Activated CD8-positive, alpha-beta memory T cell treated with anti-CD3 and anti-CD28 coated beads, Interleukin-2, amount 50 U/mL, for 1 hour (primary cell): ENCODE results near the gene APOBEC3G.

Experiments used
- DNase-seq: peaks from one replicate; pipeline ENCODE4 v3.0.0-alpha.2; 2020; ENCODE audit errors: extremely low read depth

APOBEC3G gene

GRCh38 chr22:39091126-39092081, 14.3 kb downstream of the APOBEC3G start:
- DNase-seq, result no peak

GRCh38 chr22:39092111-39092862, 15.2 kb downstream of the APOBEC3G start:
- DNase-seq, result no peak

GRCh38 chr22:39094717-39095389, 17.8 kb downstream of the APOBEC3G start:
- DNase-seq, result no peak

GRCh38 chr22:39095971-39096370, 18.9 kb downstream of the APOBEC3G start:
- DNase-seq, result no peak

GRCh38 chr22:39097098-39098020, 20.3 kb downstream of the APOBEC3G start, which contains the start of gene APOBEC3H:
Gene APOBEC3H, plus strand, starts transcription at chr22:39097244. Its CDS starts 3,035 bp downstream, at chr22:39100279.
- no peak for DNase-seq

GRCh38 chr22:39098026-39098425, 21.0 kb downstream of the APOBEC3G start:
- DNase-seq, result no peak

- DNase-seq, result no peak
These were observed 21.5 kb downstream of the APOBEC3G start for GRCh38 chr22:39098576-39098975.

- DNase-seq, result no peak
These were observed 24.2 kb downstream of the APOBEC3G start for GRCh38 chr22:39101226-39101625.

- no peak for DNase-seq
These were observed 26.4 kb downstream of the APOBEC3G start for GRCh38 chr22:39103431-39103830.

GRCh38 chr22:39106326-39106725, 29.3 kb downstream of the APOBEC3G start:
- no peak for DNase-seq

GRCh38 chr22:39108487-39108886, 31.4 kb downstream of the APOBEC3G start:
- no peak for DNase-seq

- no peak for DNase-seq
These were observed 32.3 kb downstream of the APOBEC3G start for GRCh38 chr22:39109361-39109760.

- no peak for DNase-seq
These were observed 33.8 kb downstream of the APOBEC3G start for GRCh38 chr22:39110631-39111561.

GRCh38 chr22:39114112-39114511, 37.0 kb downstream of the APOBEC3G start:
- DNase-seq, result no peak

- DNase-seq, result no peak
These were observed 38.5 kb downstream of the APOBEC3G start for GRCh38 chr22:39115570-39115969.

- no peak for DNase-seq
These were observed 39.0 kb downstream of the APOBEC3G start for GRCh38 chr22:39115977-39116621.

GRCh38 chr22:39117585-39118191, 40.6 kb downstream of the APOBEC3G start:
- DNase-seq, result no peak

GRCh38 chr22:39120983-39121382, 43.9 kb downstream of the APOBEC3G start:
- DNase-seq, result no peak
